ENCODE data around the gene ABHD14A. TPM values are rescaled to one million over a fixed set of nuclear protein-coding genes. Genes with fewer than 3 reads are reported as not detected.

ABHD14A gene
- 19.9 TPM for polyA plus RNA-seq (2013, experiment 1 of 2)
- polyA plus RNA-seq (2013, experiment 2 of 2) = 19.9 TPM

DNA sequence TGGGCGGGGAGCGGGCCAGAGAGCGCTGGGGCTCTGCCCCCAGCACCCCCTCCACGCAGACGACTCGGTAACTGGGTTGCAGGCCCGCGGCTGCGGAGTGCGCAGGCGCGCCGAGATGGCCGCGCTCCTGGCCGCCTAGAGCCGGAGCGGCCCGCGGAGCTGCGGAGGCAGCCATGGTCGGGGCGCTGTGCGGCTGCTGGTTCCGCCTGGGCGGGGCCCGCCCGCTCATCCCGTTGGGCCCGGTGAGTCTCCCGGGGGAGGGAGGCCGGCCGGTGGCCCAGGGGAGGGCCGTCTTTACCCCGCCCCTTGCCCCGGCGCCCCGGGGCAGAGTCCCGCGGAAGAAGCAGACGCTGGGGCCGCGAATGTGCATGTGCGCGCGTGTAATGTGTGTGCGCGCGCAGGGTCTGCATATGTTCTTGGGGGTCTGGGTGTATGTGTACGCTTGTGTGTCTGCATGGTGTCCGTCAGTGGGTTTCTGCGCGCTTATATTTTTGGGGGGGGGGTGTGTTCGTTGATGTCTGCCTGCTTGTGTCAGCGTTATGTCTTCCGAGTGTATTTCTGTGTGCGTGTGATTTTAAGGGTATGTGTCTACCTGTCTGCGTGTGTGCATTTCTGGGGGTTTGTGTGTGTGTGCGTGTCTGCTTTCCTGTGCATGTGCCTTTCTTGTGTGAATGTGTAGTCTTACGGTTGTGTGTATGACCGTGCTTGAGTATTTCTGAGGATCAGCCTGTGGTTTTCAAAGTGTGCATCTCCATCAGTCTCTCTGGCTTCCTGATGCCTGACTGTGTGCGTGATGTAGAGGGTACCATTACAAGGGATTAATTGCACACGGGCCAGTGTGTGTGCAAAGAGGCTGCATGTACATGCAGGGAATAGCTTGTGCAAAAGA, at the start of gene ABHD14A:
Gene ABHD14A, plus strand, starts transcription at position 102 of the 889 bp plus-strand sequence. Its CDS starts 72 bp downstream, at position 174.
- Histone ChIP-seq H2AFZ (ENCODE audit: low read depth, low read length) (peak within 1 kb of the TSS; percentile 60), H2BK15ac (ENCODE audit: low read depth, poor library complexity, severe bottlenecking) (peak within 1 kb of the TSS; percentile 83), H2BK12ac (ENCODE audit: low read length in 2 of 2) (peak within 1 kb of the TSS; percentile 72 to 94), H3K27ac (ENCODE audit: low read length, poor library complexity, severe bottlenecking) (peak within 1 kb of the TSS; percentile 51), H3K9ac (ENCODE audit: low read length) (peak within 1 kb of the TSS; percentile 97), H3K18ac (ENCODE audit: low read depth in 1 of 2, low read length in 2 of 2) (peak within 1 kb of the TSS; percentile 15 to 81), H3K4me3 (ENCODE audit: insufficient read depth in 1 of 2, low read depth in 1 of 2, low read length in 2 of 2) (peak within 1 kb of the TSS; percentile 71 to 97), H4K91ac (ENCODE audit: low read length) (peak within 1 kb of the TSS; percentile 98), H3K4me2 (ENCODE audit: low read length, poor library complexity, severe bottlenecking) (peak within 1 kb of the TSS; percentile 95), H3K4me1 (ENCODE audit: control insufficient read depth, insufficient read depth, low read depth, low read length) (peaks cover 31% of the 10 kb centered on the region), H3K9me3 (ENCODE audit: control insufficient read depth, low read length) (no peaks in the 10 kb centered on the region), H3K23ac (ENCODE audit: low read length in 2 of 2) (peak within 1 kb of the TSS in 1 of 2 experiments; percentile 51), H4K8ac (ENCODE audit: low read length) (peak within 1 kb of the TSS; percentile 99), H3K36me3 (ENCODE audit: control insufficient read depth in 1 of 2, insufficient read depth in 2 of 2, low read depth in 1 of 2, low read length in 2 of 2) (peaks cover 11 to 13% of the 10 kb centered on the region in 2 experiments), H3K4ac (ENCODE audit: low read depth in 1 of 2, low read length in 2 of 2) (peak within 1 kb of the TSS; percentile 75 to 97), H3K14ac (ENCODE audit: low read length in 2 of 2) (peak within 1 kb of the TSS in 1 of 2 experiments; percentile 90), H2BK120ac (ENCODE audit: low read depth, low read length) (peak within 1 kb of the TSS; percentile 85), H2AK5ac (ENCODE audit: low read length, severe bottlenecking) (peak within 1 kb of the TSS; percentile 31), H3K79me1 (replicated peaks; ENCODE audit: low read length, poor library complexity, severe bottlenecking) (peaks cover 11% of the 10 kb centered on the region), H3K27me3 (ENCODE audit: control insufficient read depth in 1 of 2, insufficient read depth in 1 of 2, low read length in 2 of 2) (no peaks in the 10 kb centered on the region), H2BK5ac (ENCODE audit: low read depth, low read length, poor library complexity, severe bottlenecking) (no peak within 1 kb of the TSS)
- 6% methylated on average over 63 of the region's 63 CpGs for WGBS
- peak; percentile 69 for DNase-seq

DNA sequence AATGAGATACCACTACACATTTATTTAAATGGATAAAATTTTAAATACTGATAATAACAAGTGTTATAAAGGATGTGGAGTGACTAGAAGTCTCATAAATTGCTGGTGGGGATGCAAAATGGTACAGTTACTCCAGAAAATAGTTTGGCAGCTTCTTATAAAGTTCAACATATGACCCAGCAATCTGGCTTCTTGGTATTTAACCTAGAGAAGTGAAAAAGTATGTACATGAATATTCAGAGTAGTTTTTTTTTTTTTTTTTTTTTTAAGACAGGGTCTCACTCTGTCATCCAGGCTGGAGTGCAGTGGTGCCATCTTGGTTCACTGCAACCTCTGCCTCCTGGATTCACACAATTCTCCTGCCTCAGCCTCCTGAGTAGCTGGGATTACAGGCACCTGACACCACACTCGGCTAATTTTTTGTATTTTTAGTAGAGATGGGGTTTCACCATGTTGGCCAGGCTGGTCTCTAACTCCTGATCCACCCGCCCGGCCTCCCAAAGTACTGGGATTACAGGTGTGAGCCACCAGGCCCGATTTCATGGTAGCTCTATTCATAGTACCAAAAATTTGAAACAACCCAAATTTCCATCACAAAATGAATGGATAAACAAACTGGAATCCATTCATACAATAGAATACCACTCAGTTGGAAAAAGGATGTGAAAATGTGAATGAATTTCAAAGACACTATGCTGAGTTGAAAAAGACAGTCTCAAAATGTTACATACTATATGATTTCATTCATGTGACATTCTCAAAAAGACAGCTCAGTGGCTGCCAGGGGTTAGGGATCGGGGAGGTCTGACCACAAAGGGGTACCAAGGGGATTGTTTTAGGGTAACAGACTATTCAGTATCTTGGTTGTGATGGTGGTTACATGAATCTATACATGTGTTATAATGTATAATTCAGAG, 47.5 kb upstream of the ABHD14A start:
- H2BK12ac ChIP-seq (ENCODE audit: low read length in 2 of 2) = no peak overlapping the region
- H3K9me3 ChIP-seq (ENCODE audit: control insufficient read depth, low read length) = no peaks in the 10 kb centered on the region
- no peak overlapping the region for H3K9ac ChIP-seq (ENCODE audit: low read length)
- H2BK120ac ChIP-seq (ENCODE audit: low read depth, low read length) = no peak overlapping the region
- no peak overlapping the region for H3K27ac ChIP-seq (ENCODE audit: low read length, poor library complexity, severe bottlenecking)
- no peak overlapping the region for H3K4me2 ChIP-seq (ENCODE audit: low read length, poor library complexity, severe bottlenecking)
- no peak overlapping the region for H4K8ac ChIP-seq (ENCODE audit: low read length)
- H3K4me3 ChIP-seq (ENCODE audit: insufficient read depth in 1 of 2, low read depth in 1 of 2, low read length in 2 of 2) = no peak overlapping the region
- no peak overlapping the region for H4K91ac ChIP-seq (ENCODE audit: low read length)
- H3K18ac ChIP-seq (ENCODE audit: low read depth in 1 of 2, low read length in 2 of 2) = no peak overlapping the region
- no peaks in the 10 kb centered on the region for H3K4me1 ChIP-seq (ENCODE audit: control insufficient read depth, insufficient read depth, low read depth, low read length)
- H3K4ac ChIP-seq (ENCODE audit: low read depth in 1 of 2, low read length in 2 of 2) = no peak overlapping the region
- H3K27me3 ChIP-seq (ENCODE audit: control insufficient read depth in 1 of 2, insufficient read depth in 1 of 2, low read length in 2 of 2) = no peaks in the 10 kb centered on the region
- H2BK5ac ChIP-seq (ENCODE audit: low read depth, low read length, poor library complexity, severe bottlenecking) = no peak overlapping the region
- peaks cover 7 to 10% of the 10 kb centered on the region in 2 experiments for H3K36me3 ChIP-seq (ENCODE audit: control insufficient read depth in 1 of 2, insufficient read depth in 2 of 2, low read depth in 1 of 2, low read length in 2 of 2)
- no peak overlapping the region for H2AFZ ChIP-seq (ENCODE audit: low read depth, low read length)
- no peak for DNase-seq
- H2BK15ac ChIP-seq (ENCODE audit: low read depth, poor library complexity, severe bottlenecking) = no peak overlapping the region
- no peak overlapping the region for H3K14ac ChIP-seq (ENCODE audit: low read length in 2 of 2)
- H3K79me1 ChIP-seq (replicated peaks; ENCODE audit: low read length, poor library complexity, severe bottlenecking) = no peaks in the 10 kb centered on the region
- H3K23ac ChIP-seq (ENCODE audit: low read length in 2 of 2) = no peak overlapping the region
- H2AK5ac ChIP-seq (ENCODE audit: low read length, severe bottlenecking) = no peak overlapping the region
- 84% methylated on average over 5 of the region's 5 CpGs for WGBS

GRCh38 chr3:51928438-51928837, 46.4 kb upstream of the ABHD14A start:
- Histone ChIP-seq H3K14ac (ENCODE audit: low read length in 2 of 2) (no peak overlapping the region), H3K36me3 (ENCODE audit: control insufficient read depth in 1 of 2, insufficient read depth in 2 of 2, low read depth in 1 of 2, low read length in 2 of 2) (peaks cover 18 to 22% of the 10 kb centered on the region in 2 experiments), H2BK12ac (ENCODE audit: low read length in 2 of 2) (no peak overlapping the region), H3K4me3 (ENCODE audit: insufficient read depth in 1 of 2, low read depth in 1 of 2, low read length in 2 of 2) (no peak overlapping the region), H3K18ac (ENCODE audit: low read depth in 1 of 2, low read length in 2 of 2) (no peak overlapping the region), H3K4me2 (ENCODE audit: low read length, poor library complexity, severe bottlenecking) (no peak overlapping the region), H3K23ac (ENCODE audit: low read length in 2 of 2) (no peak overlapping the region), H3K9me3 (ENCODE audit: control insufficient read depth, low read length) (no peaks in the 10 kb centered on the region), H2BK5ac (ENCODE audit: low read depth, low read length, poor library complexity, severe bottlenecking) (no peak overlapping the region), H2BK15ac (ENCODE audit: low read depth, poor library complexity, severe bottlenecking) (no peak overlapping the region), H3K27me3 (ENCODE audit: control insufficient read depth in 1 of 2, insufficient read depth in 1 of 2, low read length in 2 of 2) (no peaks in the 10 kb centered on the region), H2AK5ac (ENCODE audit: low read length, severe bottlenecking) (no peak overlapping the region), H3K27ac (ENCODE audit: low read length, poor library complexity, severe bottlenecking) (no peak overlapping the region), H2BK120ac (ENCODE audit: low read depth, low read length) (no peak overlapping the region), H4K8ac (ENCODE audit: low read length) (no peak overlapping the region), H3K4ac (ENCODE audit: low read depth in 1 of 2, low read length in 2 of 2) (no peak overlapping the region), H2AFZ (ENCODE audit: low read depth, low read length) (no peak overlapping the region), H3K4me1 (ENCODE audit: control insufficient read depth, insufficient read depth, low read depth, low read length) (peaks cover 2% of the 10 kb centered on the region), H3K79me1 (replicated peaks; ENCODE audit: low read length, poor library complexity, severe bottlenecking) (no peaks in the 10 kb centered on the region), H4K91ac (ENCODE audit: low read length) (no peak overlapping the region), H3K9ac (ENCODE audit: low read length) (no peak overlapping the region)
- no peak for DNase-seq
- 82% methylated on average over 5 of the region's 7 CpGs for WGBS

Data from mesenchymal stem cell (in vitro differentiated cells and primary cell).